ENCODE data around the gene PTTG1IP.

The PTTG1IP gene

GRCh38 chr21:44857127-44857892 lies 16.2 kb downstream of the PTTG1IP start:
- H3K4me3 ChIP-seq (ENCODE audit: low read depth, low read length), result no peak overlapping the region
- DNase-seq (ENCODE audit: low read depth), result no peak
- no peak for TF ChIP-seq CTCF (IDR thresholded peaks at IDR 0.05; ENCODE audit: control insufficient read depth, extremely low read depth, insufficient read depth)

DNA sequence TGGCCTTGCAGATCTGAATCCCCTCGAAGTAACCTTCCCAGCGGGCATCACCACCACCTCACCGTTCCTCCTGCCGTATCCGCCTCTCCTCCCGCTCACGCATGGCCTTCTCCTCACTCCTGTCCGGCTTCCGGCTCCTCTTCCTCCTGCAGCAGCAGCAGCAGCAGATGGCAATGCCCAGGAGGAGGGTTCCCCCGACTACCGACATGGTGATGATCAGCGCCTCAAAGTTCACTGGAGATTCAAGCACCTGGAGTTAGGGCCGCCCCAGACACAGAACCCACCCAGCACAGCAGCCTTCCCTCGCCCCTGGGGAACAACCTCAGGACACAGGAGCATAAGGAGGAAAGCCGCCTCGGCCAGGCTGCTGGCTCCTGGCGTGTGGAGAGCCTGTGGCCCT lies 17.4 kb downstream of the PTTG1IP start:
- DNase-seq (ENCODE audit: low read depth), result no peak
- TF ChIP-seq CTCF (IDR thresholded peaks at IDR 0.05; ENCODE audit: control insufficient read depth, extremely low read depth, insufficient read depth), result no peak
- H3K4me3 ChIP-seq (ENCODE audit: low read depth, low read length), result no peak overlapping the region

DNA sequence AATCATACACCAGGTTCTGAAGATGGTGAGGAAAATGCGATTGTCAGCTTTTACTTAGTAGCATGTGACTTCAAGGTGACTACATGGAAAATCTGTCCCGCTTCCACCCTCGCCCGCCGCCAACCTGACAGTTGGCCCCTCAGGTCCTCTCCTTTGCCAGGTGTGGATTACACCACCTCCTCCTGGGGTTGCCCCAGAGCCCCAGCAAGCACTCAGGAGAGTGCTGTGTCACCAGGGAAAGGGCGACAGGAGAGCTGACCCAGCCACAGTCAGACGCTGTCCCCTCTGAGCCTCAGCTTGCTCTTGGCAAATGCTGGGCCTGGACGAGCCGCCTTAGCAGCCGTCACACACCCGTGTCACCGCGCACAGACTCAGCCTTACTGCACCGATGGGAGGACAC lies 17.9 kb downstream of the PTTG1IP start:
- TF ChIP-seq CTCF (IDR thresholded peaks at IDR 0.05; ENCODE audit: control insufficient read depth, extremely low read depth, insufficient read depth), result no peak
- no peak for DNase-seq (ENCODE audit: low read depth)
- no peak overlapping the region for H3K4me3 ChIP-seq (ENCODE audit: low read depth, low read length)

DNA sequence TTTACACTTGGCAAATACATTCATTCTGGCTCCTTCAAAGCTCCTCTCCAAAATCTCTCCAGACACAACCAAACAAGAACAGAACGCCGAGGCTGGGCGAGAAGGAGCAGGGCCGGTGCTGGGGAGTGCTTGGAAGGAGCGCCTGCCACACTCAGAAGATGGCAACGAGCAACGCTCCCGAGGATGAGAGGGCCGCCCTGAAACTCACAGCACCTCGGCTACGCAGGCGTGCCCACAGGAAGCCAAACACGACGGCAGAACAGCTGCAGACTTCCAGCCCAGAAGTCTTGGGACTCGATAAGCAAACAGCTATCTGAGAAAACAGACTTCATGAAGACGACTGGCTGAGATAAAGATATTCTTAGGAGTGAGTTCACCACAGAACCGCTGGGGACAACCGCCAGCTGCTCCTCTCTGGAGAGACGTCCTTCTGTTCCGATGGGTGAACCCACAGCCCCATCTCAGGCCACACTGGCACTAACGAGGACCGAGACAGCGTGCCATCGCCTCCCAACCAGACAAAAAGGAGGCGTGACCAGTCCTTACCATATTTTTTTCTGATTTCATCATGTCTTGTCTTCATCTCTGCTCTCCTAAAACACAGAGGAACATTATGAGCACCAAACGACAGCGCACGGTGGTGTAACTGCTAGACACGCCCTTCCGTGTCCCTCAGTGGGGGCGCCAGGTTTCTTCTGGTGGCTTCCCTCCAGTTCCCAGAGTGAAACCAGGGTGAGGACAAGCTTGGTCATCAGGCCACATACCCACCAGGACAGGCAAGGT lies 18.6 kb downstream of the PTTG1IP start:
- H3K4me3 ChIP-seq (ENCODE audit: low read depth, low read length), result no peak overlapping the region
- no peak for TF ChIP-seq CTCF (IDR thresholded peaks at IDR 0.05; ENCODE audit: control insufficient read depth, extremely low read depth, insufficient read depth)
- no peak for DNase-seq (ENCODE audit: low read depth)

DNA sequence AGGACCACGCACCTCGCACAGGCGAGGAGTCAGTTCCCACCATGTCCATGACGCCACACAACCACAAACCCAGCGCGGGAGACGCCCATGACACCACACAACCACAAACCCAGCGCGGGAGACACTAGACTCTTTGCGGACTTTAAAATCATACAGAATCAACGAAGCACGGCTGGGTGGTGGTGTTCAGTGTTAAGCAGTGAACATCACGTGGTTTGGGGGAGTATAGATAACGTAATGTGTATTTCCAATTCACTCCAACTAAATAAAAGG lies 19.2 kb downstream of the PTTG1IP start:
- H3K4me3 ChIP-seq (ENCODE audit: low read depth, low read length), result no peak overlapping the region
- DNase-seq (ENCODE audit: low read depth), result no peak
- TF ChIP-seq CTCF (IDR thresholded peaks at IDR 0.05; ENCODE audit: control insufficient read depth, extremely low read depth, insufficient read depth), result no peak

- no peak for TF ChIP-seq CTCF (IDR thresholded peaks at IDR 0.05; ENCODE audit: control insufficient read depth, extremely low read depth, insufficient read depth)
- no peak overlapping the region for H3K4me3 ChIP-seq (ENCODE audit: low read depth, low read length)
Observed at GRCh38 chr21:44853601-44854390, 19.7 kb downstream of the PTTG1IP start.

More at GRCh38 chr21:44853601-44854390, 19.7 kb downstream of the PTTG1IP start:
- DNase-seq (ENCODE audit: low read depth), result no peak

Measured in LNCaP clone FGC (cell line).